Measurements from ENCODE around the gene KRTAP5-2.
A peak's percentile ranks its signal among the peaks of the same experiment; 100 is the strongest.

Gene KRTAP5-2

DNA sequence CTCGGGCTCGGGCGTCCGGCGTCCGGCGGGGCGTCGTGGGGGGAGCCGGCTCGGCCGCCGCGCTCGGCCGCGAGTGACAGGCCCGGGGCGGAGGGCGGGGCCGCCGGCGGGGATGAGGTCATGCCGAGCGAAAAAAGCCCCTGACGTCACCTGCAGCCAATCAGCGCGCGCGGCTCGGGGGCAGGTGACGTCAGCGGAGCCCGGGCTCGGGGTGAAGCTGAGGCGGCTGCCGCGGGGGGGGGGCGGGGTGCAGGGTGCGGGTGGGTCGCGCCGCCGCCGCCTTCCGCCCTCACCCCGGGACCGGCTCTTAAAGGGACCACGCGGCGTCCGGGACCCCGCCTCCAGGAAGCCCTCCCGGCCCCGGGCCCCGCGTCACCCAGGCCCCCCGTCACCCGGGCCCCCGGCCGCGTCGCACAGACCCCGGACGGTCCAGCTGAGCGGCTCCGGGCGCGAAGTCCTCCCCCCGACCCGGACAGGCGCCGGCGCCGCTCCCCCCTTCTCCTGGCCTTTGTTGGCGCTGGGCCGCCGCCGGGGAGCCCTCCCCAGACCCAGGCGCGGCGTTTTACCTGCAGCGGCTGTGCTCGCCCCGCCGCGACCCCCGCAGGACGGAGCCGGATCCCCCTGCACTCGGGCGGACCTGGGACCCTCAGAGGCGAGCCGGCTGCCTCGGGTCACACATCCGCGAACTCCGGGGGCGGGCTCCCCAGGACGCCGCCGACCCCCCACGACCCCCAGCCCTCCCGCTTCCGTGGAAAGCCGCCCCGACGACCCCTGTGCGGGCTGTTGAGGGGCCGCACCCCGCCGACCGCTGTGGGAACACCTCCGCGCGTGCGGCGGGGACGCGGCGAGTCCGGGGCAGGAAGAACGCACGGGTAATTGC is 25.7 kb downstream of the KRTAP5-2 start, which contains the start of gene DUSP8:
Gene DUSP8, minus strand, starts transcription at position 75 of the 880 bp plus-strand sequence. CDS start 6,445 bp downstream, outside the sequence.
- peak; percentile 83 for DNase-seq
- in situ Hi-C loops (cut with HindIII; ENCODE audit: low pct_ligation_motif_present, low pct_unique_long_range_greater_than_20kb, low sequenced_read_pairs), result no loop called here

DNA sequence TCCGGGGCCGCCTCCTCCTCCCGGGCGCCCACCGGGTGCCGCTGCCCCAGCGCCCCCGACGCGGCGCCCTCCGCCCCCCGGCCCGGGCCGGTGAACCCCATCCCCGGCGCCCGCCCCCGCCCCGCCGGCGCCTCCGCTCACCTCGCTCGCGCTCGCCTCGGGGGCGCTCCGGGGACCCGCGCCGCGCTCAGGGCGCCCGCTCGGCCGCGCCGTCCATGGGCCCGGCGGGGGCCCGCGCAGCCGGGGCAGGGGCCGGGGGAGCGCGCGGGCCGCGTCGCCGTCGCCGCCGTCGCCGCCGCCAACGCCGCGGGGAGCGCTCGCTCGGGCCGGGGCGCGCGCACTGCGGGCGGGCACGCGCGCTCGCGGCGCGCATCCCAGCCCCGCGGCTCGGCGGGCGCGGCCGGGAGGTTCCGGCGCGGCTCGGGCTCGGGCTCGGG is 26.3 kb downstream of the KRTAP5-2 start:
- in situ Hi-C loops (cut with HindIII; ENCODE audit: low pct_ligation_motif_present, low pct_unique_long_range_greater_than_20kb, low sequenced_read_pairs), result no loop called here
- no peak for DNase-seq

DNA sequence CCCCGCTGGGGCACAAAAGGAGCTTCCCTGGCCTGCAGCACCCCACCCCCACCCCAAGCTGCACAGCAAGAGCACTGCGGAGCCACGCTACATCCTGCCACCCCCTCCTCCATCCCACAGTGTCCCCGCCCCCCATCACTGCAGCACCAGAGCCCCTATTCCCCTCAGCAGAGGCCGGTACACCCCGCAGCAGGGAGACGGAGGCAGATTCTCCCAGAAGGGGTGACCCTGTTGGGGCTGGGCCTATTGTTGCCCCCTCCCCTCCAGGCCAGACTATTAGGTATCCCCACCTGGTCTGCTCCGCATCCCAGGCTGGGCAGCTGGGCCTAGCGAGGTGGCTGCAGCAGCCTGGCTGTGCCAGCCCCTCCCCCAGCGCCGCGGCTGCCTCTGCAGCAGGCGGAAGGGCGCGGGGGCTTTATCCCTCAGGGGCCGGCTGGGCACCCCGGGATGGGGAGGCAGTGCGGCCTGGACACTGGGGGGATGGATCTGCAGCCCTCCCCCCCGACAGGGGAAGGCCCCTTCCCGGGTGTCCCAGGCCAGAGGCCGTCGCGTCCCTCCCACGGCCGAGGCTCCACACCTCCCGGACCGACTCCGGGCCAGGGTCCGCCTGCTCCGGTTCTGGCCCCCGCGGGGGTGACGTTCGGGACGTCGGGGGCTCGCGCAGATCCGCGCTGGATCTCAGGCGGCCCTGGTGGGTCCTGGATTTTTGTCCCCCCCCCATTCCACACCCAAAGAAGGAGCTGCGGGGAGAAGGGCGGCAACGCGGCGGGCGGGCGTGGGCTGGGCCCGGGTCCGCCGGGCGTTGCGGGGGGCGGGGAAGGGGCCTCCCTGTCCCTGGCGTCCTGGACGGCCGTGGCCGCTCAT is 27.0 kb downstream of the KRTAP5-2 start:
- DNase-seq, result no peak
- in situ Hi-C loops (cut with HindIII; ENCODE audit: low pct_ligation_motif_present, low pct_unique_long_range_greater_than_20kb, low sequenced_read_pairs), result no loop called here

DNA sequence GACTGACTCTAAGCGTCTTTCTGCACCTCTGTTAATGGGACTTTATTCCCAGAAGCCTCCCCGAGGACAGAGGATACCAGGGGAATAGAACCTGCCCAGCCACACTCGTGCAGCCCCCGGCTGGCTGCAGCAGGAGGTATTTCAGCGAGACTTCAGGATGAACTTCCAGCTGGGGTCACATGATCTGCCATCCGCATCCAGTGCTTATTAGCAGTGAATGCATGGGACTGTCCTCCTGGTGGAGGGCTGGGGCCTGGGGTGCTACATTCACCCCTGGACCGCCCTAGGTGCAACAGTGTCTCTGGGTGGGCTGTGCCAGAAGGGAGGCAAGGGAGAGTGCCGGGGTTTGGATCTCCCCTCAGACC is 27.6 kb downstream of the KRTAP5-2 start:
- DNase-seq, result no peak
- in situ Hi-C loops (cut with HindIII; ENCODE audit: low pct_ligation_motif_present, low pct_unique_long_range_greater_than_20kb, low sequenced_read_pairs), result no loop called here

DNA sequence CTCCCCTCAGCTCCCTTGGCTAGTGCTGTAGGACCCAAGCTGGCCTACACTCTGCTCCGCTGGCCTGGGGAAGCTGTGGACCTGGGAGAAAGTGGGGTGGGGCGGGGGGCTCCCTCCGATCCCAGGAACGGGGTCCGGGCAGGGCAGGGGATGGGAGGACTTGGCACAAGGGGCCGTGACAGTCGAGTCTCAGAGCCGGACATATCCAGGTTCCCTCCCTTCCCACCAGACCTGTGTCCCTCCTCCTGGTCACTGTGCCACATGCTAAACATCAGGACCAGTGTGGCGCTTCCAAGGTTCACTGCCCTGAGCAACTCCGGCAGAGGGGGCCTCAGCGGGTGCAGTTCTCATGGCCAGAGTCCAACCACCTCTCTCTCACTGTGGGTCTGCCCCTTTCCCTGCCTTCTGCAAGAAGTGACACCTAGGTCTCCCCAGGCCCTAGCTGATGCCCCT is 28.1 kb downstream of the KRTAP5-2 start:
- no peak for DNase-seq
- in situ Hi-C loops (cut with HindIII; ENCODE audit: low pct_ligation_motif_present, low pct_unique_long_range_greater_than_20kb, low sequenced_read_pairs), result no loop called here

DNA sequence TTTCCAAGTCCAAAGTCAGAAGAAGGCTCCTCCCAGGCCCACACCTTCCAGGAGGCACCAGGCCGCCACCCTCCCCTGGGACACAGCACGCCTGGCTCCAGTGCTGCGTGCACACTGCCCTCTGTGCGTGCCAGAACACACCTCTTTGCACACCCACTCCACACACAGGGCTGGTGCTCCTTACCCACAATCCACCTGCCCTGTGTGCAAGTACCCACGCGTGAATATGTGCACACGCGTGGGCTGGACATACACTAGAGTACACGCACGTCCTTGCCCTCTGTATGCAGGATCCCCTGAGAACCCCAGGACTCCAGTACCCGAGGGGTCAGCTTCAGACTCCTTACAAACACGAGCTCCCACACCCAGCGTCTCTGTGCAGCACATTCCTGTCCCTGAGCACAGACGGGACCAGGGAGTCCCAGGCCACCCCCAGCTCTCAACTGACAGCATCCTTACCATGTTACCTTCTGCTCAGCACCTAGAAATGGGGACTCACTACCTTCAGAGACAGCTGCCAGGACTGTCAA is 28.8 kb downstream of the KRTAP5-2 start:
- in situ Hi-C loops (cut with HindIII; ENCODE audit: low pct_ligation_motif_present, low pct_unique_long_range_greater_than_20kb, low sequenced_read_pairs), result no loop called here

DNA sequence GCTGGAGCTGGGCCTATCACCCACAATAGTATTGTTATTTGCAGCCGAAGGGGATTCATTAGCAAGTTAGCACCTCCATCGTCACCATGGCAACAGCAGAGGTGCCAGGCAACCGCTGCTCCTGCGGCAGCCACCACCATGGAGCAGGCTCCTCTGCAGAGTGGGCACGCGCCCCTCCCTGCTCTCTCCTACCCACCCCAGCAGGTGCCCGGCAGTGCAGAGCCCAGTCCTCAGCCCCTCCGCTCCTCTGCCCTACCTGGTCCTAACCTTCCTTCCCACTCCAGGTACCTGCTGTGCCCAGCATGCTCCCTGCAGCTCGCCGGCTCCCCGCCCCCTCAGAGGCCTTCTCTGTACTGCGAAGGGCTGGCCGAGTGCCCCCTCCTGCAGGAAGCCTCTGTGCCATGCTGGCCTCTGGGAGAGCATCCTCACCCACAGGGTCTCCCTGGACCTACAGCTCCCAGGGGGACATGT is 29.6 kb downstream of the KRTAP5-2 start:
- in situ Hi-C loops (cut with HindIII; ENCODE audit: low pct_ligation_motif_present, low pct_unique_long_range_greater_than_20kb, low sequenced_read_pairs), result no loop called here
- no peak for DNase-seq

More for the DNA sequence above, 28.8 kb downstream of the KRTAP5-2 start:
- no peak for DNase-seq

DNA sequence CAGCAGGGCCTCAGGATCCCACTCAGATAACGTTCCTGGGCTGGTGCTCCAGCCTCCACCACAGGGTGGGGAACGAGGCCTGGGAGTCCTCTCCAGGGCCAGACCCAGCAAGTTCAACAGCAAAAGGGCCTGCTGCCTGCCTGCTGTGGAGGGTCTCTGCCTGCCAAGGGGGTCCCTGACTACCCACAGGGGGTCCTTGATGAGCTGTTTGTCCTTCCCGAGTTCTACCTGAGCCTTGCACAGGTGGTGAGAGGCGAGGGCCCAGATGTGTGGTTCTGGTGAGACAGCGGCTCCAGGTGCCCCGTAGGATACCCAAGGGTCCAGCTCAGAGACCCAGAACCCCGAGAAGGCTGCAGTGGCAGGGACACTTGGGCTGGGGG is 30.4 kb downstream of the KRTAP5-2 start:
- in situ Hi-C loops (cut with HindIII; ENCODE audit: low pct_ligation_motif_present, low pct_unique_long_range_greater_than_20kb, low sequenced_read_pairs), result no loop called here
- no peak for DNase-seq

DNA sequence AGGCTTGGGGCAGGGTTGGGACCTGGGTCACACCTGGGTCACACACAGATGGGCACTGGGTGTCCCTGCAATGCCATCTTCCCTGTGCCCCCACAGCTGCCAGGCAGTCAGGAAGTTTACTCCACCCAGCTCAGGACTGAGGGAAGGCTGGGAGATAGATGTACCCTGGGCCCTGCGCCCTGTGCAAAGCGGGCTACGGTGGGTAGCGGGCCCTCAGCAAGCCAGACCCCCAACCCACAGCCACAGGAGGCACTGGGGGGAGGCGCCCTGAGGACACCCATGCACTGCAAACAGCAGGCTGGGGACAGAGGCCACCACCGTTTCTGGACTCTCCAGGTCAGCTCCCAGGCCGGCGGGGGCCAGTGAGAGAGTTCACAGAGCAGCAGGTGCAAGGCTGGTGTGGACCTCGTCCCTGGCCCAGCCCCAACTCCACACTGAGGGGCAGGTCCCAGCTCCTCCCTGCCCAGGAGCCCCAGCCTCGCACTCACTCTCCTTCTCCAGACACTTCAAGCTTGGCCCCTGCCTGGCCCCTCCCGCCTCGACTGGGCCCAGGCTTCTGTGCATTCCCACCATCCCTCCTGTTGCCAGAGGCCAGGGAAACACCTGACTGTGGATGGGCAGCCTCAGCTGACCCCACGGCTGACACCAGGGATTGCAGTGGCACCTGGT is 30.9 kb downstream of the KRTAP5-2 start:
- DNase-seq, result no peak
- in situ Hi-C loops (cut with HindIII; ENCODE audit: low pct_ligation_motif_present, low pct_unique_long_range_greater_than_20kb, low sequenced_read_pairs), result no loop called here

DNA sequence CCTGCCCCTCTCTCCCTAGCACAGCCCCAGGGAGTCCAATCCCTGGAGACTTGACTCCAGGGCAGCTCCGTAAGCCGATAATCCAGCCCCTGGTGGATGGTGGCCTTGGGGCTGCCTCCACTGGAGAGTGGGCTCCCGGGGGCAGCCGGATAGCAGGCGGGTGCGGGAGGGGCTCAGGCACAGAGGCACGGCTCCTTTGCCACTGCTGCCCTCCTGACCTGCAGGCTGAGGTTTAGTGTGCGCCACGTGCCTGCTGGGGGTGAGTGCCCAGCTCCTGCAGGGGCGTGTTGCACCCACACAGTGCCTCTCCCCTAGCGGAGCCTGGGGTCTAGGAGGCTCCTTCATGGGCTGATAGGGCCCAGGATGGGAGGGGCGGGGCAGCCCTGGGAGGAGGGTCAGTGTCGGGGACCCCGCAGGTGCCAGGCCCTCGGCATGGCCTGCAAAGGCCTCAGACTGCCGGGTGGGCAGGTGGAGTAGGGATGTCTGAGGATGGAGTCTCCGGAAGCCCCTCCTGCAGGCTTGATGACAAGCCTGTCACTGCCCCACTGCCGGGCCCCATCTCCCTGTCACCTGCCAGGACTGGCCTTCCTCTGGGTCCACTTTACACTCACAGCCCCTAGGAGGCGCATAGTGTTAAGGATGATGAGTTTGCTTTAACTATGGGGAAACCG is 31.6 kb downstream of the KRTAP5-2 start:
- in situ Hi-C loops (cut with HindIII; ENCODE audit: low pct_ligation_motif_present, low pct_unique_long_range_greater_than_20kb, low sequenced_read_pairs), result no loop called here
- DNase-seq, result no peak

DNA sequence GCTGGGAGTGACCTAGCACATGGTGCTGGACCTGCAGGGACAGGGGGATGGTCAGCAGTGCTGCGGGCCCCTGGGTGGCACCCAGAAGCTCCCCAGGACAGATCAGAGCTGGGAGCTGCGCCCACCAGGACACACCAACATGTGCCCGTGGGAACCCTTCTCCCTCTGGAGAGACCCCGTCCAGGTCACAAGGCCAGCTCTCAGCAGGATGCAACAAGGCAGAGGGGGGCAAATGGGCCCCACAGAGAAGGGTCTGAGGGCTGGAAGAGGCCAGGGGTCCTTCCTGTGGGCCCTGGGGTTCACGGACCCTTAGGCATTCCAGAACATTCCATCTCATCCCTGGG is 32.2 kb downstream of the KRTAP5-2 start:
- no peak for DNase-seq
- in situ Hi-C loops (cut with HindIII; ENCODE audit: low pct_ligation_motif_present, low pct_unique_long_range_greater_than_20kb, low sequenced_read_pairs), result no loop called here

DNA sequence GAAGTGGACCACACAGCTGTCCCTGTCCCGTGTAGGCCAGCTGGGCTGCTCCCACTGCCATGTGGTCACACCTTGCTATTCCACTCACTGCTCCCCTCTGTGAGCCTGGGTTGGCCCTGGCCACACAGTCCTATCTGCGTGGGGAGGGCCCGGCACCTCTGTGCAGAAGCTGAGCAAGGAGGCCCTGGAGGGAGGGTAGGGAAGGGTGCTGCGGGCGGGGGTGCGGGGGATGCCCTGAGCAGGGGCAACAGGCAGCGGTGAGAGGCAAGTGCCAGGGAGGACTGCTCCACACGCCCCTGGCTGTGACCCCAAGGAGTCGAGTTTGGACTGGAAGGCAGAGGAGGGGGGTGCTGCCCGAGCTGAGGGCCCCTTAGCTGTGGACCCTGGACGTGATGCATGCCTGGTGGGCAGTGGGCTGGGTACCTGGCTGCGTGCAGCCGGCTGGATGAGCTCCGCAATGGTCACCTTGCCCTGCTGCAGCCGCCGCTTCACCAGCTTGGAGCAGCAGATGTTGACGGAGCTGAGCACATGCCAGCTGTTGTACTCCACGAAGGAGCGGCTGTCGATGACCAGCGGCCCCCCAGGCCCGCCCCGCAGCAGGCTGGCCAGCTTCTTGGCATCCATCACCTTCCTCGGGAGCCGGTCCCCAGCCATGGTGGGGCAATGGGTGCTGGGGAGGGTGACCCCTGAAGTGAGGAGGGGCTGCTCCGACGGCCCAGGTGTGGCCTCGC is 32.8 kb downstream of the KRTAP5-2 start:
- in situ Hi-C loops (cut with HindIII; ENCODE audit: low pct_ligation_motif_present, low pct_unique_long_range_greater_than_20kb, low sequenced_read_pairs), result no loop called here
- DNase-seq, result no peak

DNA sequence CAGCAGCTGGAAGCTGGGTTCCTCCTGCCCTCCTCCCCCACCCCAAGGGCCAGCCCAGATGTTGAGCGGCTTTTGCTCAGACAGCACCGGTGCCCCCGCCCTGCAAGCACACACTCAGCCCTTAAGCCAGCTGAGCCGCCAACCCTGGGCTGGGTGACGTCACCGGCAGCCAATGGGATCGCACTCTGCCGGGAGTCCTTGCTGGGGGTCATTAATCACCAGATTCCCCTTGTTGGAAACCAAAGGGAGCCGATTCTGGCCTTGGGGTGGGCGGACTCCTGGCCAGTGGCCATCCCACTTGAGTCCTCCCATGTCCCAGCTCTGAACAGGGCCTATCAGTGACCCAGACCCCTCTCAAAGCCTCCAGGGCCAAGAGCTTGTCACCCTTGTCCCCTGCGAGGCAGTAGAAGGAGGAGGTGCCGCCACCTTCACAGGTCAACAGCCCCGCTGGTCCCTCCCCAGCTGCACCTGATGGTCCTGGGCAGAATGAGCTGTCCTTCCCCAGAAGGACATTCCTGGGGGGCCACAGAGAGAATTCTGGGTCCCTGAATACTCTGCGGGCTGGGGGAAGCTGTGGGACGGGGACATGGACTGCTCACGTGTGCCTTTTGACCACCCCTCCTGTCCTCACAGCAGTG is 33.4 kb downstream of the KRTAP5-2 start:
- peak; percentile 64 for DNase-seq
- in situ Hi-C loops (cut with HindIII; ENCODE audit: low pct_ligation_motif_present, low pct_unique_long_range_greater_than_20kb, low sequenced_read_pairs), result no loop called here

DNA sequence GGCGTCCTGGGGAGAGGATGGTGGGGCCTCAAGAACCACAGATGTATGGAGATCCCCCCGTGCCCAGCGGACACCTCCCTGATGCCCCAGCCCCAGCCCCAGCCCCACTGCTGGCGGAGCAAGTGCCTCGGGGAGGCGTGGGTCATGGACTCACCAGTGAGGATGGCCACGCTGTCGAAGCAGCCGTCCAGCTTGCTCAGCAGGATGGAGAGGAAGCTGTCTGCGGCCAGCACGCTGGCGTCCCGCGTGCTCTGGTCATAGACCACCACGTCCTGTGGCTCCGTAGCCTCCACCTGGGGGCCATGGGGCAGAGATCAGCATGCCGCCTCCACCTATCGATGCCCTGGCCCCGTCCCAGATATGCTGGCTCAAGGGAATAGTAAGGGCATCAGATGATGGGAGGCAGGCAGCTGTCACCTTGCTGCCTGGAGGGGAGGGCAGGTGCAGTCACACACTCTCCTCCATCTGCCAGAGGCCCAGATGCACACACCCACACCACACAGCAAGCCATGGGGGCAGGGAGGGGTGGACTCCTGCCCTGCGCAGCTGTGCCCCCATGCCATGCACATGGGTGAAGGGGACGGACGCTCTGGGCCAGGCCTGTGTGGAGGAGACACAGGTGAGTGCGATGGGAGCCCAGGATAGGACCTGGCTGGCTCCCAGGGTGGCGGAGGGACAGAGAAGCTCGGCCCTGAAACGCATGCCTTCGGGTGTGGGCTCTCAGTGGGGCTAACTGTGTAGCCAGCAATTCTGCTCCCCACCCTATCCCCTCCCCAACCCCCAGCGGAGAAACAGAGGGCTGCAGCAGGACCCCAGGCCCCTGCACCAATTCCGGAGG is 34.2 kb downstream of the KRTAP5-2 start:
- in situ Hi-C loops (cut with HindIII; ENCODE audit: low pct_ligation_motif_present, low pct_unique_long_range_greater_than_20kb, low sequenced_read_pairs), result no loop called here

DNA sequence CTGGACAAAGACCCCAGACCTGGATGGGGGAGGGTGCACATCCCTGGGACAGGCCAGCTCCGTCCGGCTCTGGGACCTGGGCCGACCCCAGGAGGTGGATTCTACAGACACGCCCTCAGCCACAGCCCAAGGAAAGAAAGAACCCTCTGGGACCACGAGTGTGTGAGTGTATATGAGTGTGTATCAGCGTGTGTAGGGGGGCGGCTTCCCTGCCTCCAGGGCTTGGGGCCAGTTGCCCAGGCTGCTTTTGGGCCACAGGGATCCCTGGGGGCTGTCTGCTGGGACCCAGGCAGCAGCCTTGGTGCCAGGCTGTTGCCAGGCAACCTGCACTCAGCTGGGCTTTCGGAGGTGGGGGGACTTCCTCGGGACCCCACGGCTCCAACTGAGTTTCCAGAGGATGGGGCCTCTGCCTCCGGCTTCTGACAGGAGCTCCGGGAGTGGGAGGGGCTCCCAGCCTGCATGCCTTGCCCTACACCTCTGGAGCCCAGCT is 34.9 kb downstream of the KRTAP5-2 start:
- no peak for DNase-seq
- in situ Hi-C loops (cut with HindIII; ENCODE audit: low pct_ligation_motif_present, low pct_unique_long_range_greater_than_20kb, low sequenced_read_pairs), result no loop called here

More for the DNA sequence above, 34.2 kb downstream of the KRTAP5-2 start:
- DNase-seq, result no peak

DNA sequence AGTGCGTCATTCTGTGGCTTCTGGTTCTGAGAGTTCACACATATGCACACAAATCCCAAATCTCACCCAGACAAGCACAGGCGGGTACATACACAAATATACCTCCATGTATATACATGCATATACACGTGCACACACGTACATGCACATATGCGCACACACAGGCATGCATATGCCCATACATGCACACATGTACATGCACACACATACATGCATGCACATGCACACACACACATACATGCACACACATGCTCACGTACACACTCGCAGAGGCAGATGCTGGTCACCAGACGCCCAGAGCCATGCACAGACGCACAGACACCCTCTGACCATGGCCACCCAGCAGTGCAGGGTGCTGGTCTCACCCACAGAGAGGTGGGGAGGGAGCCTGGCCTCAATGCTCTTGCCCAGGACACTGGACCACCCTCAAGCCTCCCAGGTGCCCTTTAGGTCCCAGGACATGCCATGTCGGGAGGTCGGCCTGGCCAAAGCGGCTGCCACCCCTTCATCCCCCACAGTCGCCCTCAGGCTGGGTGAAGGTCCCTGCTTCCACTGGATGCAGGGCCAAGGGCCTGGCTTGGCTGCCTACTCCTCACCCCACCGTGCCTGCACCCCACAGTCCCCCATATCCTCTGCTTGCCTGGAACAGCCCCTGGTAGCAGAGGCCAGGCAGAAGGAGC is 35.5 kb downstream of the KRTAP5-2 start:
- DNase-seq, result no peak

More for the DNA sequence above, 35.5 kb downstream of the KRTAP5-2 start:
- in situ Hi-C loops (cut with HindIII; ENCODE audit: low pct_ligation_motif_present, low pct_unique_long_range_greater_than_20kb, low sequenced_read_pairs), result no loop called here

Measured in ACHN (cell line).